IMR-90 (cell line): Measurements from ENCODE around the gene KRTAP5-3. TPM values are rescaled to one million over a fixed set of nuclear protein-coding genes. Genes with fewer than 3 reads are reported as not detected.

ENCODE experiments used
- ATAC-seq: fragments of 200-7000 bp; cut with Tn5 transposase; 2 replicates; pipeline ENCODE4 v1.9.1; 2020; ENCODE audit warnings: low read depth, mild to moderate bottlenecking, moderate library complexity
- BruUV-seq: library from RNA; stranded (reverse); fragments of 400-500 nt; replicated peaks from 2 replicates; lab custom pipeline; 2021; lab: Mats Ljungman, UMichigan
- CTCF ChIA-PET: fragments of 300-600 bp; formaldehyde crosslinking; extraction: SDS; loops from one replicate; lab custom pipeline; 2021; ENCODE audit warnings: antibody characterized with exemption; lab: Yijun Ruan, JAX
- POLR2A ChIA-PET: fragments of 300-600 bp; sonication (Branson Sonifier 250); formaldehyde crosslinking; loops from one replicate; lab custom pipeline; 2022; ENCODE audit warnings: antibody characterized with exemption; ENCODE audit not compliant: unreplicated experiment; lab: Charles Lee
- DNase-seq: peaks from one replicate; pipeline ENCODE4 v3.0.0; 2013
- H2AFZ ChIP-seq: replicated peaks from 2 replicates; pipeline ENCODE3; 2013; ENCODE audit warnings: low read length, mild to moderate bottlenecking; ENCODE audit not compliant: poor library complexity
- H2AK5ac ChIP-seq: 2 replicates; pipeline ENCODE4 v1.6.1; 2013; ENCODE audit warnings: low read depth, low read length, inconsistent platforms
- H2AK9ac ChIP-seq: replicated peaks from 2 replicates; pipeline ENCODE3; 2013; ENCODE audit warnings: mild to moderate bottlenecking, low read depth, low read length, moderate library complexity; ENCODE audit not compliant: poor library complexity
- H2BK120ac ChIP-seq: 2 replicates; pipeline ENCODE4 v1.6.1; 2013; ENCODE audit warnings: low read depth, low read length, inconsistent platforms
- H2BK15ac ChIP-seq: 3 replicates; pipeline ENCODE4 v1.6.1; 2013; ENCODE audit warnings: low read depth, low read length, inconsistent platforms
- H2BK20ac ChIP-seq: 2 replicates; pipeline ENCODE4 v1.6.1; 2013; ENCODE audit warnings: low read depth, mild to moderate bottlenecking, inconsistent platforms, low read length, moderate library complexity
- H2BK5ac ChIP-seq: 2 replicates; pipeline ENCODE4 v1.6.1; 2013; ENCODE audit warnings: mild to moderate bottlenecking, low read depth, low read length, inconsistent platforms; ENCODE audit not compliant: poor library complexity, severe bottlenecking
- H3K14ac ChIP-seq: replicated peaks from 2 replicates; pipeline ENCODE4 v1.6.1; 2013; ENCODE audit warnings: low read depth, low read length, inconsistent platforms
- H3K18ac ChIP-seq: 2 replicates; pipeline ENCODE4 v1.6.1; 2013; ENCODE audit warnings: low read depth, low read length, control low read depth
- H3K23ac ChIP-seq: 2 replicates; pipeline ENCODE4 v1.6.1; 2013; ENCODE audit warnings: low read depth, low read length, inconsistent platforms
- H3K27ac ChIP-seq: 2 replicates; pipeline ENCODE4 v1.5.1; 2013; ENCODE audit warnings: mild to moderate bottlenecking, control low read depth, low read length; ENCODE audit not compliant: insufficient read depth
- H3K27me3 ChIP-seq: 2 replicates; pipeline ENCODE4 v1.6.1; 2013; ENCODE audit warnings: low read length; ENCODE audit not compliant: control insufficient read depth, insufficient read depth
- H3K36me3 ChIP-seq: 2 replicates; pipeline ENCODE4 v1.6.1; 2013; ENCODE audit warnings: low read length, mixed read lengths; ENCODE audit not compliant: control insufficient read depth, insufficient read depth
- H3K4ac ChIP-seq: 2 replicates; pipeline ENCODE4 v1.6.1; 2013; ENCODE audit warnings: low read depth, low read length, inconsistent platforms
- H3K4me1 ChIP-seq: 2 replicates; pipeline ENCODE4 v1.6.1; 2013; ENCODE audit warnings: low read length, mixed read lengths; ENCODE audit not compliant: control insufficient read depth, insufficient read depth
- H3K4me2 ChIP-seq: 2 replicates; pipeline ENCODE4 v1.6.1; 2013; ENCODE audit warnings: low read depth, mild to moderate bottlenecking, control low read depth, low read length, moderate library complexity
- H3K4me3 ChIP-seq: 2 replicates; pipeline ENCODE4 v1.5.1; 2013; ENCODE audit warnings: low read depth, mild to moderate bottlenecking, control low read depth, low read length, moderate library complexity; ENCODE audit not compliant: insufficient read depth
- H3K56ac ChIP-seq: 2 replicates; pipeline ENCODE4 v1.6.1; 2013; ENCODE audit warnings: low read length, inconsistent platforms; ENCODE audit not compliant: insufficient read depth; ENCODE audit errors: extremely low read depth
- H3K79me1 ChIP-seq, 2 experiments: 2 replicates each; pipeline ENCODE4 v1.6.1; 2013; ENCODE audit warnings: low read length in 2 of 2, inconsistent platforms in 1 of 2, low read depth in 1 of 2
- H3K9ac ChIP-seq: 2 replicates; pipeline ENCODE4 v1.6.1; 2013; ENCODE audit warnings: low read depth, low read length, control low read depth
- H3K9me1 ChIP-seq: 2 replicates; pipeline ENCODE4 v1.6.1; 2013; ENCODE audit warnings: low read length, inconsistent platforms; ENCODE audit not compliant: insufficient read depth
- H3K9me3 ChIP-seq: 2 replicates; pipeline ENCODE4 v1.6.1; 2013; ENCODE audit warnings: low read length; ENCODE audit not compliant: control insufficient read depth, insufficient read depth
- H4K20me1 ChIP-seq: 2 replicates; pipeline ENCODE4 v1.6.1; 2013; ENCODE audit warnings: low read length, inconsistent platforms; ENCODE audit not compliant: insufficient read depth
- H4K5ac ChIP-seq: 2 replicates; pipeline ENCODE4 v1.6.1; 2013; ENCODE audit warnings: mild to moderate bottlenecking, low read depth, low read length, control low read depth
- H4K8ac ChIP-seq, 2 experiments: 2 replicates each; pipeline ENCODE4 v1.6.1; 2013; ENCODE audit warnings: low read depth in 2 of 2, low read length in 2 of 2, control low read depth in 1 of 2, inconsistent platforms in 1 of 2
- H4K91ac ChIP-seq: 2 replicates; pipeline ENCODE4 v1.6.1; 2013; ENCODE audit warnings: low read depth, low read length, inconsistent platforms; ENCODE audit not compliant: insufficient read depth
- BHLHE40 ChIP-seq: fragments of 150-350 bp; IDR thresholded peaks from 2 replicates; pipeline ENCODE4 v1.6.1; 2016; ENCODE audit warnings: mild to moderate bottlenecking, low read depth, low read length
- CEBPB ChIP-seq: IDR thresholded peaks from 2 replicates; pipeline ENCODE4 v1.6.1; 2012; ENCODE audit warnings: low read depth, low read length, improper control_type of control experiment
- FOS ChIP-seq: fragments of 150-350 bp; IDR thresholded peaks from 2 replicates; pipeline ENCODE4 v1.6.1; 2016; ENCODE audit warnings: low read depth, low read length
- MAFK ChIP-seq: IDR thresholded peaks from 2 replicates; pipeline ENCODE4 v1.6.1; 2012; ENCODE audit warnings: low read depth, low read length, improper control_type of control experiment
- MAZ ChIP-seq: IDR thresholded peaks from 2 replicates; pipeline ENCODE4 v1.6.1; 2012; ENCODE audit warnings: low read depth, mild to moderate bottlenecking, low read length, improper control_type of control experiment, moderate library complexity, borderline replicate concordance
- MXI1 ChIP-seq: IDR thresholded peaks from 2 replicates; pipeline ENCODE4 v1.6.1; 2012; ENCODE audit warnings: low read depth, mild to moderate bottlenecking, low read length, moderate library complexity, borderline replicate concordance
- NFE2L2 ChIP-seq: fragments of 150-350 bp; IDR thresholded peaks from 2 replicates; pipeline ENCODE4 v1.6.1; 2016; ENCODE audit warnings: low read depth, mild to moderate bottlenecking, low read length
- POLR2A ChIP-seq: IDR thresholded peaks from 2 replicates; pipeline ENCODE4 v1.6.1; 2012; ENCODE audit warnings: mild to moderate bottlenecking, low read depth, low read length
- RFX5 ChIP-seq: IDR thresholded peaks from 2 replicates; pipeline ENCODE4 v1.8.0; 2012; ENCODE audit warnings: low read depth, mild to moderate bottlenecking, low read length, moderate library complexity
- SMC3 ChIP-seq: fragments of 150-350 bp; IDR thresholded peaks from 2 replicates; pipeline ENCODE4 v1.6.1; 2016; ENCODE audit warnings: low read depth, mild to moderate bottlenecking, antibody characterized with exemption, low read length, moderate library complexity
- USF2 ChIP-seq: fragments of 150-350 bp; IDR thresholded peaks from 2 replicates; pipeline ENCODE4 v1.6.1; 2017; ENCODE audit warnings: mild to moderate bottlenecking, antibody characterized with exemption, low read length, low read depth
- WGBS, 2 experiments: methylation state at CpG; one replicate each; pipeline versions ENCODE4 v1.1.5 to v1.1.7; 2013; ENCODE audit warnings: missing lambda C conversion rate in 2 of 2; ENCODE audit not compliant: insufficient read length in 1 of 2; ENCODE audit errors: extremely low coverage in 2 of 2; 5-methylcytosine and 5-hydroxymethylcytosine counted together
- dilution Hi-C: fragments of 300-500 bp; cut with HindIII; formaldehyde crosslinking; loops from one replicate; pipeline ENCODE4 v1.14.3; 2018; ENCODE audit warnings: low sequenced_read_pairs; ENCODE audit not compliant: unreplicated experiment
- in situ Hi-C: fragments of 300-500 bp; cut with MboI; formaldehyde crosslinking; loops from 3 replicates; pipeline ENCODE4 v1.14.3; 2019; ENCODE audit warnings: low sequenced_read_pairs, inconsistent platforms, mixed read lengths
- intact Hi-C: fragments of 100-400 bp; cut with micrococcal nuclease; formaldehyde crosslinking; loops from 2 replicates; pipeline ENCODE4 v1.10.0; 2022
- polyA plus RNA-seq, 3 experiments: library from polyadenylated mRNA; depleted of rRNA; stranded (reverse); fragments of >200 nt; gene quantifications; 2 replicates each; pipeline ENCODE4 v1.2.3, GENCODE V29; 2012; ENCODE audit warnings: low replicate concordance in 1 of 3
- total RNA-seq: library from RNA; depleted of rRNA; stranded (reverse); fragments of >200 nt; gene quantifications from 2 replicates; pipeline ENCODE4 v1.2.3, GENCODE V29; 2012
- TF ChIP-seq, protein P1 (sequence below): fragments of 150-350 bp; IDR thresholded peaks from 2 replicates; pipeline ENCODE4 v1.6.1; 2016; ENCODE audit warnings: low read depth, mild to moderate bottlenecking, low read length, moderate library complexity, borderline replicate concordance

Gene KRTAP5-3
- total and polyA plus RNA-seq, 2 of the 4 experiments (the other 2 are of a cell fraction), result not detected

- Histone ChIP-seq H4K20me1 (no peaks in the 10 kb centered on the region), H3K9me3 (no peaks in the 10 kb centered on the region), H3K36me3 (no peaks in the 10 kb centered on the region), H2BK120ac (no peak overlapping the region), H2AK5ac (no peak overlapping the region), H4K91ac (no peak overlapping the region), H3K4ac (no peak overlapping the region), H3K18ac (no peak overlapping the region), H2AFZ (no peak overlapping the region), H2AK9ac (no peak overlapping the region), H3K56ac (no peak overlapping the region), H2BK5ac (no peak overlapping the region), H3K4me1 (no peaks in the 10 kb centered on the region), H3K79me1 (no peaks in the 10 kb centered on the region), H3K14ac (no peak overlapping the region), H3K9me1 (no peaks in the 10 kb centered on the region), H2BK20ac (no peak overlapping the region), H3K4me2 (no peak overlapping the region), H3K27ac (no peak overlapping the region), H3K9ac (no peak overlapping the region), H3K4me3 (no peak overlapping the region), H3K27me3 (peaks cover 34% of the 10 kb centered on the region), H4K8ac (no peak overlapping the region), H2BK15ac (no peak overlapping the region), H4K5ac (no peak overlapping the region), H3K23ac (no peak overlapping the region)
- ATAC-seq, result no peak
- BruUV-seq, result no TSS peak
- intact Hi-C loops (no loop called here), in situ Hi-C loops (no loop called here), dilution Hi-C loops (no loop called here)
- TF ChIP-seq NFE2L2 (no peak), POLR2A (no peak), SMC3 (no peak), MAZ (no peak), BHLHE40 (no peak), USF2 (no peak), MXI1 (no peak), CEBPB (no peak), MAFK (no peak), FOS (no peak), RFX5 (no peak)
- TF ChIP-seq, protein P1, sequence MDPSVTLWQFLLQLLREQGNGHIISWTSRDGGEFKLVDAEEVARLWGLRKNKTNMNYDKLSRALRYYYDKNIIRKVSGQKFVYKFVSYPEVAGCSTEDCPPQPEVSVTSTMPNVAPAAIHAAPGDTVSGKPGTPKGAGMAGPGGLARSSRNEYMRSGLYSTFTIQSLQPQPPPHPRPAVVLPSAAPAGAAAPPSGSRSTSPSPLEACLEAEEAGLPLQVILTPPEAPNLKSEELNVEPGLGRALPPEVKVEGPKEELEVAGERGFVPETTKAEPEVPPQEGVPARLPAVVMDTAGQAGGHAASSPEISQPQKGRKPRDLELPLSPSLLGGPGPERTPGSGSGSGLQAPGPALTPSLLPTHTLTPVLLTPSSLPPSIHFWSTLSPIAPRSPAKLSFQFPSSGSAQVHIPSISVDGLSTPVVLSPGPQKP, result no peak
- POLR2A ChIA-PET, result no interaction called here
- 88% methylated on average over 29 of the region's 35 CpGs; no CpG with 5 or more reads in 1 of the 2 experiments for WGBS, 2 experiments
- CTCF ChIA-PET, result no interaction called here
- no peak for DNase-seq
Measured at GRCh38 chr11:1647901-1648652, 39.8 kb upstream of the KRTAP5-3 start.
